Activated naive CD4-positive, alpha-beta T cell (primary cell): ENCODE measurements around the gene JARID2.
A peak's percentile ranks its signal among the peaks of the same experiment; 100 is the strongest.

Experiments
- DNase-seq, 4 experiments: peaks; one replicate each; lab custom pipeline; 2025; lab: John Stamatoyannopoulos, UW

Gene JARID2

DNA sequence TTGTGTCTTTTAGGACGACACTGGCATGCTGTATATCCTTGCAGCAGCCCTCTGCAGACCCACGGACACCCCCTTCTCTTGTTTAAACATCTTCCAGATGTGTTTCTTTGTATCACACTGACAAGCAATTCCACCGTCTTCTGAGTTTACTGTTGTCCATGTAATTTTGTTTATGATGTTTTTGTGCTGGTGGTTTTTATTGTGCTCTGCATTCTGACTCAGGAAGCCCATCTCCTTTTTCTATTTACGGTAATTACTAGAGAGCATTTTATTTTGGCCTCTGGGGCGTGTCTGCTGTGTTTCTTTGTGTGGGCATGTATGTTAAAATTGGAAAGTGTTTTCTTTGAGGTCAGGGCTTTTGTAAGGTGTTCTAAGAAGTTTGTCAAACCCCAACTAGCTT, 111.9 kb downstream of the JARID2 start:
- DNase-seq: no peak

DNA sequence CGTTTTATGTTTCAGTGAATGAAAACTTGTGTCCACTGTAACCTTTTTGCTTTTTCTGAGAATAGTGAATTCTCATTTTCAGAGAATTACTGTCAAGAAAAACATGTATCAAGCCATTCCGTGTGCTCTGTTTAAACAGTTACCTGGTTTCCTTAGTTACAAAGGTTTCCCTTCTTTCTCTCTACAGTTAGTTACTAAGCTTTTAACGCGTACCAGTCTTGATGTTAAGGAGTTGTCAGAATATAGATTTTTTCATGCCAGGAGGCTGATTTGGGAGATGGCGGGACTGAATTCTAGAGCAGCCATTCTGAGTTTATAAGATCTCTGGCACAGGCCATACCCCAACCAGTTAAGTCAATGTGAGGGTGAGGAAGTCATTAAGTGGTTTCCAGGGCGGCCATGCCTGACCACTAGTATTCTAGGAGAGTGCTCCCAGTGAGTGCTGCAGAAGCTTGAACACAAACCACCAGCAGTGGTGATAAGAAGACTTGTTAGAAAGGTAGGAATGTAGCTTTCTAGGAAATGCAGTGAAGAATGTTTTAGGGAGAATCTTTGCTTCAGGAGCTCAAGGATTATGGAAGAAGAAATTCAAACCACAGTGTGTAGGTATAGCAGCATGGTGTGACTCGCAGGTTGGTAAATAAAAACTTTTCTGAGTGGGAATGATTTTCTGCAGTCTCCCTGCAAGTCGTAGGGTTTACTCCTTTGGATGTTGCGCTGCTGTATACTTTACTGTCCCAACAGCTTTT, 112.9 kb downstream of the JARID2 start:
- DNase-seq: no peak

DNA sequence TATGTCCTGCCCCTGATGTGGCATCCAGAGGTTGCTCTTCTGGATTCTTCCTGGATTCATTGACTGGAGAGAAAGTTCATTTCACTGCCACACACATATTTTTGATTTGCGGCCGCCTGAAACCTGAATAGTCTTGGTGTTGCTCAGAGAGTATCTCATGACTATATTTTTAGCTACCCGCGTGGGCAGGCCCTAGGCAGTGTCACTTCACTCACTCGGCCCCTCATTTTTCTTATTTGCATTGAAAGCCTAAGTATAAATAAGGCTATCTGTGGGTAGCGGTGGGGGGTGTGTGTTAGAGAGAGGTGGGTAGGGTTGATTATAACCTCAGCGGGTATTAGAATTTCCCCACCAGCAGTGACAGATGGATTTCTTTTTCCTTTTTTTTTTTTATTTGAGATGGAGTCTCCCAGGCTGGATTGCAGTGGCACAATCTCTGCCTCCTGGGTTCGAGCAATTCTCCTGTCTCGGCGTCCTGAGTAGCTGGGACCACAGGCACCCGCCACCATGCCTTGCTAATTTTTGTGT, 113.5 kb downstream of the JARID2 start:
- no peak for DNase-seq

DNA sequence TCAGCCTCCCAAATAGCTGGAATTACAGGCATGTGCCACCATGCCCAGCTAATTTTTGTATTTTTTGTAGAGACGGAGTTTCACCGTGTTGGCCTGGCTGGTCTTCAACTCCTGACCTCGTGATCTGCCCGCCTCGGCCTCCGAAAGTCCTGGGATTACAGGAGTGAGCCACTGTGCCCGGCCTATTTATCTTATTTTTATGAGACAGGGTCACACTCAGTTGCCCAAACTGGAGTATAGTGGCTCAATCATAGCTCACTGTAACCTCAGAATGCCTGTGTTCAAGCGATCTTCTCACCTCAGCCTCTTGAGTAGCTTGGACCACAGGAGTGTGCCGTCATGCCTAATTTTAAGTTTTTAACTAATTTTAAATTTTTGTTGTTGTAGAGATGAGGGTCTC, 114.4 kb downstream of the JARID2 start:
- DNase-seq: no peak

DNA sequence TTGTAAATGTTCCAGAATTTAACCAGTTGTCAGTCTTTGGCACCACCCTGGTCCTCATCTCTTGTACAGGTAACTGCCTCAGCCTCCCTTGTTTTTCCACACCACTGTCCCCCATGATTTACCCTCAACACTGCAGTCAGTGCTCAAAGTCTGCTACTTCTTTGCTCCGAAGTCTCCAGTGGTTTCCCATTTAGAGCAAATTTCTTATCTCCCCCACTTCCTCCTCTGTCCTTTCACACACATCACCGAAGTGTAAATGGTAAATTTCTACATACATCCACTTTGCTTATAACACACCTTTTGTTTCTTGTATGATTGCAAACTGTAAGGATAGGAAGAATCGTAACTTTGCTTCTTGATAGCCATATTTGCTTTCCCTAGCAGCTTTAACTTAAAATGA, 115.3 kb downstream of the JARID2 start:
- no peak for DNase-seq

DNA sequence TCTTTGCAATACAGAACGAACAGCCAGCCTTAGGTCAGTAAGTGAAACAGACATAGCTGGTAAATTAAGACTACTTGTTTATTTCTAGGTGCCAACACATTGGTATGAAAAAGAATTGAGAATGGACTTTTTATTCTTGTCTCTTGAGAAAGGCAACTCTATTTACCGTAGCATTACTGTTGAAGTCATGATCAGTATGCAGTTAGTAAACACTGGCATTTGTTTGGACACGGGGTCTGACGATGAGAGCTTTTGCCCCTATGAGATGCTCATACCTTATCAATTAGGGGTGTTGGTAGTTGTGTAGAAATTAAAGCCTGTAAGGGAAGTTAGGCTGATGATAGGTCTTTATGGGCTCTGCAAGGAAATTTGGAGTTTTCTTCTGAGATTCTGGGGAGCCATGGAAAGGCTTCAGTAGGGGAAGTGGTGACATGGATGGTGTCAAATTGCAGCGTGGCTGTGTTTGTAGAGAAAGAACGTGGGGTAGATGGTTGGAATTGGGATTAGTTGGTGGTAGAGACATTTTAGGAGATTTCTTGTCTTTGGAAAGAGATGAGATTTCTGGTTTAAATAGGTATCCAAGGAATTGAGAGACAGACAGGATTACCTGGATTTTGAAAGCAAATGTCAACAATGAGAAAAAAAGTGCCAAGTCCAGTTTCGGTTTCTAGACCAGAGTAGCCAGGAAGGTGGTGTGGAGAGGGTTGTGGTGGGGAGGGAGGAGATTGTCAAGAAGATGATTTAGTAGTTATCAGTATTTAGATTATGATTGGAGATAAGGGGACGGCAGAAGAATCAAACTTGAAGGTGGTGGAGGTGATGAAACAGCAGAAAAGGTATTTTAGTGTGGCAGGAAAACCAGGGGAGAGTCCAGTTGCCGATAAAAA, 116.6 kb downstream of the JARID2 start:
- no peak for DNase-seq

DNA sequence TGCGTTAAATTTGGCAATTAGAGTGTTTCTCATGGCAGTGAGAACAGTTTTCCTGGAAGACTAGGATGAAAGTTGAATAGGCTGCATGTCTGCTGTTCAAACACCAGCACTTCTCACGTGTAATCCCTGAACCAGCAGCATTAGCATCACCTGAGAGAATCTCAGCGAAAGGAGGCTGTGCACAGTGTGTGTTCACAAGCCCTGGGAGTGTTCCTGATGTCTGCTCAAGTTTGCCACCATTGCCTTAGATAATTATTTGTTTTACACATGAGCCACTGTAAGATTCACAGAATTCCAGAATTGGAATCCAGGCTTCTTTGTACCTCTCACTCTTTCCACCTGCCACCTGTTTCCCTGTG, 117.3 kb downstream of the JARID2 start:
- no peak for DNase-seq

DNA sequence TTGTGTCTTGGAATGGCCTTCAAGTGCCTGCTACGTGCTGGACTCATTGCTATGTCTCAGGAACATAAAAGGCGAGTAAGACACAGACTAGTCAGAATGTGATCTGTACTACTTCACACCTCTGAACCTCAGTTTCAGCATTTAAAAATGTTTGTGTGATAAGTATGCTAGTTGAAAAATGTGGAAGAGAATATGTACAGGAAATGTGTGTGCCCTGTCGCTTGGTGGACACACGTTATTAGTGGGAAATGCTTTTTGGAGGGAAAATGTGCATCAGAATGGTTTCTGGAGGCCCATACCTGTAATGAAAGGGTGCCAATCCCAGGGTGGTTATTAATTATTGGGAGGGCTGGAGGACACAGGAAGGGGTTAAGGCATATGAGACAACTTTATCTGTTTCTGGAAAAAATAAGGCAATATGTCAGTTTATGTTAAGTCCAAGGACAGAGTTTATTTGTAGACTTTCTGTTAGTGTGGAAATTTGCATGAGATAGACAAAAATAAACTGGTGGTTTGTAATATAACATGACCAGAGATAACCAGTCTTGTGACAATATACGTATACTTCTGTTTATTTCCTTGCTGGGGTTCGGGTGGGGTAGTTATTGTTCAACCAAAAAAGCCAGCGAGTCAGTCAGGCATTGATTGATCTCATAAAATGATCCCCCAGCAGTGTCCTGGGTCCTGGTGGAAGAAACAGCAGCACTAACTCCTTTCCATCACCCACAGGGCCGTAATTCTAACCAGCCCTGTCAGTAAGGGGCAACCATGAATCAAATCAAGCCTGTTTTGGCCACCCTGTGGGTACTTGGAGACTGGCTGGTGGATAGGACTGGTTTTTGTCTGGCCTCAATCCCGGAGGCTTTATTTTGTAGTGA, 117.9 kb downstream of the JARID2 start:
- DNase-seq: no peak

DNA sequence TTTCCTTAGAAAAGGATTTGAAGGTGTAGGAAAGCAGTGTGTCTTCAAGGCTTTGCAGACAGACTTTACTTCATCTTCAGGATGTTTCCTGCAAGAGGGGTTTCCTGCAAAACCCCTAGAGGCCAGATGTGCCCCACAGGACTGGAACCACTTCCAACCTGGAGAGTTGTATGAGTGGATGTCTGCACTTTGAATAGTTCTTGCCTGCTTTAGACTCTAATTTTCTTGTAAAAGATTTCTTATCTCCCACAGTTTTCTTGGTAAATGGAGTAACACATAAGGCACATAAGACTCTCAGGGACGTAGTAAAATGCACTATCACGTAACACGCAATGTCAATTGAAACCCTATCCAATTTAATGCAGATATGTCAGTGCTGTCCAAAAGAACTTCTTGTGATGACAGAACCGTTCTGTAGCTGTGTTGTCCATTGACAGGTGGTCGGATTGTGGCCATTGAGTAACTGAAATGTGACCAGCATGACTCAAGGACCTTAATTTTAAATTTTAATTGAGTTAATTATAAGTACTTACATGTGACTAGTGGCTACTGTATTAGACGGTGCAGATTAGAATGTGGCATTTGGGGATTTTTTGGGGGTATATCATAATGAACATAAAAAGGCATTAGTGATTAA, 118.7 kb downstream of the JARID2 start:
- no peak for DNase-seq

DNA sequence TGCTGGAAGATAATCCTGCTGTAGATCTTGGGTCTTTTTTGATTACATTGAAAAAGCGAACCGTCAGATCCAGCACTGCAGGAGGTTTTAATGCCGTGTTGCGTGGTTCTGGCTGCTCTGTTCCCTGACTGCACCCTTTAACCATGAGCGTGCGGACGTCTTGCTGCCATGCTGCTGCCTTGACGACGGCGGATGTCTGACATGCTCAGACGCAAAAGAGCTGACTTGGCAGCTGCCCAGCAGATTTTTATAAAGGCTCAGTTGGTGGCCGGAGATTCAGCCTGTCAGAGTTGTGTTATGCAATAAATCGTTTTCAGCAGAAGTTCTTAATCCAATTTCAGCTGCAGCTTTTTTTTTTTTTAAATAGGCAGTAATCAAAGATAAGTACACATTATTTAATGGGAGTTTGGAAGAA, 119.4 kb downstream of the JARID2 start:
- peak in 3 of 4 experiments; percentile 5 to 47 (median 23) for DNase-seq

DNA sequence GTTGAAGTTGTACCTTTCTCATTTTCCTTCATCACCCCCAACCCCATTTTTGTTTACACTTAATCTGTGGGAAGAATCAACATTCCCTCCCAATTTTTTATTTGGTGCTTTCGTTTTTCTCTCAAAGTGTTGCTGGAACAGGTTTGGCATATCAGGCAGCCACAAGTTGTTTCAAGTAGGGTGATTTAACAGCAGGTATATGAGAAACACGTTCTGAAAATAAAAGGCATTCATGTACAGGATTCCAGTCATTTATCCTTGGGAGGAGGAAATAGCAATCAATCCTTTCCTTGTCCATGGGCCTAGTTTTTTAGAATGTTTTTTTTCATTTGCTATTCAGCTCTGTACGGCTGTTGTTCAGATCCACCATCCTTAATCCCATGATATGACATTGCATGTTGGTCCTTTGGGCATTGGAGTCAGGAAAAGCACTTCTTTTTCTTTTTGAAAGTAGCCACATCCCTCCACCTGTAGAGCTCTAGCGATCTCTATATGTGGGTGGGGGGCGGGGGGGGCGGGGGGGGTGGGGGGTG, 120.2 kb downstream of the JARID2 start:
- DNase-seq: no peak

DNA sequence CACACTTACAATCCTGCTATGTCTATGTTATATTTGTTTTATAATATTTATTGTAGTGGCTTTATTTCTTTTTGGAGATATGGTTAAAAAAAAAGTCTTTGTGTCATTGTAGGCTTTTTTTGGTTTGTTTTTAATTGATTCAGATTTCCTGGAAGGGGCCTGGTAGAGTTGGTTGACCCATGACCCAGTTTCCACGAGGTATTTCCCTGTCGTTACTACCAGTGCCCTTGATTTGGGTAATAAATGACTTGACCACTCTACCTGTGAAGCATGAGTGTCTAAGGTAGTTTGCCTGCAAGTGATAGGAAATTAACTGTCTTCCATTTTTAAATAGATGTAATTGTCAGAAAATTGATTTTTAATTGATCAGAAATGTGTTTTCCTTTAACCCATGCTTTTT, 121.0 kb downstream of the JARID2 start:
- DNase-seq: no peak

DNA sequence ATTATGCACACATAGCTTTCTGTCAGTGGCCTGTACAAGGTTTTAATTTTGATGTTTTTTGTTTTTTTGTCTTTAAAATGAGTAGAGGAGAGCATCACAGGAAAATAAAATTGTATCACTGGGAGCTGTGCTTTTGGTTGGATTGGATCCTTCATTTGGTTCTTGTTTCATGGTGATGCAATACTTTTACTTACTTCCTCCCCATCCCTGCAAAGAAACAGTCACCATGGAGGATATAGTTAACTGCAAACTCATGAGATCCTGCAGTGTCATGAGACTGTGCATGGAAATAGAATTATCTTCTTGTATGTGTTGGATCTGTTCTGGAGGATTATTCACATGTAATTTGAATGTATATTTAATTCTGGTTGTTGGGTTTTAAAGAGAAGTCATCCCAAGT, 122.3 kb downstream of the JARID2 start:
- no peak for DNase-seq

DNA sequence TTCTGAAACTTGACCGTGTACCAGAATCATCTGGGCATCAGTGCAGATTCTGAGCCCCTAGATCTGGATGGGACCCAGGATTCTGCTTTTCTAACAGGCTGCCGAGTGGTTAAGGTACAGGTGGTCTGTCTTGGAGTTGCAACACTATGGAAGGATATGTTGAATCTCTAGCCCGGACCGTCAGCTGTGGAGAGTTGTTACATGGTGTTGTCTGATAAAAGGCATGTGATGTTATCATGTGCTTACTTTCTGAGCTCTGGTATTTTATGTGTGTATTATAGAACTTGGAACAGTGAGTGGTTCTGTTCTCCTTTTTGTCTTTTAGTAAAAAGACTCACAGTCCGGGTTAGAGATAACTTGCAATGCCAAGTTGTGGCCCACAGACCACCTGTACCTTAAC, 123.0 kb downstream of the JARID2 start:
- no peak for DNase-seq

DNA sequence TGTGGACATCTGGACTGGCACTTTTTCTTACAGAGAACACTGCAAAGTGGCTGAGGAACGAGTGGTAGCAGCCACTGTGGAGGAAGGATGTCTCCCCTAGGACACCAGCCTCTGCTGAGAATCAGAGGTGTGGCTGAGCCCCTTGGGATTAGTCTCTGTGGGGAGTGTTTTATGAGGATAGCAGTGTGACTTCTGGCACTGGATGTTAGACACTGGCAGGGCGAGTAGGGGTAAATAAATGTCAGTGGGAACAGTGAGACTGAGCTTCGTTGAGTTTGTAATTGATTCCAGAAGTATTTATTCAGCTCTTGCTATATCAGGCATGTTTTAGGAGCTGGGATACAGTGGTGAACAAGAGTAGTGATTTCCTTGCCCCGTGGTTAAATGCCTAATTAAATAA, 124.0 kb downstream of the JARID2 start:
- DNase-seq: no peak

DNA sequence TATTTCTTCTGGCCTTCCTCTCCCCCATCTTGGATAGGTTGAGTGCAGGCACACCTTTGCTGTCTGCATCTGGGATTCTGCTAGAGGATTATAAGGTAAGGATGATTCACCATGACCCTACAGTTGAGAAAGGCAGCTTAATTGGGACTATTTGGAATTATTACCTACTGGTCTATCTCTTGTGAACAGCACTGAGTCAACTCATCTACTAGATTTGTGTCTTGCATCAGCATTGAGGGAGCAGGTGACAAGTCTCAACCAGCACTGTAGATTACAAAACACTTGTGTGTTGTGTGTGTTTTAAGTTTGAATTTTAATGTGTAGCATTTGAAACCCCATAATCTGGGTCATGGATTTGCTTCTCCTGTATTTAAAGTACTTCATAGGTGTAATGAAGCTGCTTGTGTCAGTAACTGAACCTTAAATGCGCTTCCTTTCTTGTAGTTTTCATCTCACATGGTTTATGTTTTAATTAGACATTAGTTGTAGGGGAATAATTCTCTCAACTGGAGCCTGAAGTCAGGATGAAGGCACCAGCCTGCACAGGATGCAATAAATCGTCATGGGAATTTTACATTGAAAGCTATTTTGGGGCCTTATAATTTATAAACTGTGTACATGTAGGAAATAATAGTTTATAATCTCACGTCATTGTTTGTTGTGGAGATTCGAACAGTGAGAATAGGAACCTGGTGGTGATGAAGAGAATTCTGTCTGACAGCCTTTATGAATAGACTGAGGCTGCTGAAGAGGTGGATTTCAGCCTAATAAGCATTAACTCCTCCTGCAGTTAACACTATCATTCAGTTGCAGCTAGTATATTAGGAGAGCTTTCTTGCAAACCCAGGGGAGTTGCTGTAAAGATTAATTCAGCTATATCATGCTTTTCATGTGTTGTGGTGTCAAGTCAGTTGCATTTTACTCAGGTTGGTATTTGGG, 125.1 kb downstream of the JARID2 start:
- no peak for DNase-seq

DNA sequence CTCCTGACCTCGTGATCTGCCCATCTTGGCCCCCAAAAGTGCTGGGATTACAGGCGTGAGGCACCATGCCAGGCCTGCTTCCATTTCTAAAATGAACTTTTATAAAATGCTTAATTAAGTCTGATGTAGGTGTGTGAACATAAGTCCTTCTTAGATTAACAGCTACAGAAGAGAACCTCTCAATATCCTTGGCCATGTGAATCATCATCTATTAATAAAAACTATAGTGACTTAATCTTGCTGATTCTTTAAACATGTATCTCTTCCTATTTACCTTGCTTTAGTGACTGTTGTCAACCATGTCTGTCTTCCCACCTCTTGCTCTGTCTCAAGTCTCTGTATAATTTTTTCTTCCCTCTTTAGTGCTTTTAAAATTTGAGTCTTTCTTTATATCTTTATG, 127.1 kb downstream of the JARID2 start:
- no peak for DNase-seq

DNA sequence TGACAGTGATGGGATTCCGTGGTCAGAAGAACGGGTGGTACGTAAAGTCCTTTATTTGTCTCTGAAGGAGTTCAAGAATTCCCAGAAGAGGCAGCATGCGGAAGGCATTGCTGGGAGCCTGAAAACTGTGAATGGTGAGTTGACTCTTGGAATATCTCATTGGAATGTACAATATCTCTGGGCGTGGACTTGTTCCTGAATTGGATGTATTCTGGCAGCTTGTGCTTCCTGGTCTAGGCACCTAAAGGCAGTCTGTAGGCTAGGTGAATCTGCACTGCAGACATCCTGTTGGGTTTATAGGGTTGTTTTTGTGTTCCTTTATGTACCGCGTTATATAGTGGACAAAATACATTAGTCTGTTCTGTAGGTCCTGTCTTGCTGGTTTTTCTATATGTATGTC, 128.2 kb downstream of the JARID2 start:
- DNase-seq: no peak

DNA sequence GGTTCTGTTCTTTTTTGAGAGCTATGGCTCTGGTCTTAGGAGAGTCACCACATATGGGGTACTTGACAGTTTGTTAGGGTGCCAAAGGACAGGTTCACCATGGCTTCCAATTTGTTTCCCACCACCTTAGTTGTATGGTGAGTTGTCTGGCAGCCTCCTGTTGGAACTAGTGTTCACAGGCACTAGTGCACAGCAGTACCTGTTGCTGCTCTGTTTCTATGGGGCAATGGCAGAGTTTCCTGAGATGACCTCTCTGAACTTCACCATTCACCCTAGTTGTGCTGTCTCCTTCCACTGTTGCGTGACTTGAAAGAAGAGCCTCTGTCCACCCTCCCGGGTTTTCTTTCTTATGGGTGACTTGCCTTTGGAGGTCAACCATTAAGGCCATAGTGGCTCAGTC, 129.1 kb downstream of the JARID2 start:
- DNase-seq: no peak

DNA sequence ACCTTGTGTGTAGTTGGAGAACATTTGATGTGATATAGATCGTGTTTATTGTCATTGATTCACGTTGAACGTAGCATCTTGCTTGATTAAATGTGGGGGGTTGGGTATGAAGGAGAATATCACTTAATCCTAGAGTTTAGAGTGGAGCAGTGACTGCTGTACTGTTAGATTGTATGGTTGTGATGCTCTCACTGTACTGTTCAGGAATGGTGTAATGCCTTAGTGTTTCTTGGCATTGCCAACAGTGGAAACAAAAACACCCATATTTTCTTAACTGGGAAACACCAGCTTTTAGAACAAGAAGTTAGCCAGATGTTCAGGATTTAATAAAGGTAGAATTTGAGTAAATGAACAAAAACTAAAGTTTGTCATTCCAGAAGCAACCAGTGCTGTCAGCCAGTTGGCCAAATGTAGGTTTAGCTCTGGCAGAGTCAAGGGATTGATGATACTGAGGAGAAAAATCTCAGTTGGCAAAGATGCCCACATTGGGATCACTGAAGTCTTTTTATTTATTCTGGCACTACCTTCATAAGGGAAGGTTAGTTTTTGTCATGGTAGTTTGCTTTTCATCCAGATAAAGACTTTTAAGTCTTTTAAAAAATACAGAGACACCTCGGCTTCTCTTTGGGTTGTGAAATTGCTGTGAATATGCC, 129.9 kb downstream of the JARID2 start:
- DNase-seq: no peak
